ENCODE results near the gene GOLGA6A. TPM values are rescaled to one million over a fixed set of nuclear protein-coding genes. Genes with fewer than 3 reads are reported as not detected.

GOLGA6A gene
- total and polyA plus RNA-seq, 2 of the 13 experiments (the other 11 are each of a cell fraction or from before 2014, with no cell fraction given): 0.04 to 0.22 TPM

- H3K9ac ChIP-seq (ENCODE audit: insufficient read depth, low read depth, low read length): no peak overlapping the region
- POLR2A ChIA-PET: interaction anchor here (0.9 to 1.3 kb wide), 3 partner anchors 43 to 65 kb away, joined by 3 to 5 read pairs (median 4); partner anchors contain the start of gene PML
- H4K20me1 ChIP-seq (ENCODE audit: insufficient read depth, low read length): no peaks in the 10 kb centered on the region
- CTCF ChIA-PET (ENCODE audit: low intra/inter-chr PET ratio, low total read pairs): interaction anchor here (1.9 kb wide), 1 partner anchor 64 kb away, joined by 19 read pairs; no protein-coding TSS in a partner anchor
- H3K27me3 ChIP-seq (ENCODE audit: control insufficient read depth in 1 of 2, insufficient read depth in 2 of 2, low read length in 2 of 2): 0 out of 5 replicates have a peak, but pooled peaks cover 0 to 6% of the 10 kb centered on the region in 2 experiments
- BruUV-seq (replicated peaks): no TSS peak
- H3K36me3 ChIP-seq (replicated peaks in 1 of 2; ENCODE audit: control insufficient read depth in 1 of 2, insufficient read depth in 2 of 2, low read length in 2 of 2): peaks cover 3 to 16% of the 10 kb centered on the region in 2 experiments; a peak in 3 of 5 replicates
- DNase-seq (ENCODE audit: low spot score): no peak
- WGBS (ENCODE audit: low lambda C conversion rate): 83% methylated on average over 21 of the region's 21 CpGs
- no peak overlapping the region for H2AFZ ChIP-seq (ENCODE audit: low read length)
- H3K4me1 ChIP-seq (ENCODE audit: insufficient read depth, low read length): no peaks in the 10 kb centered on the region
- no peak for ATAC-seq
- no peaks in the 10 kb centered on the region for H3K9me3 ChIP-seq (ENCODE audit: low read length)
- H3K4me2 ChIP-seq (ENCODE audit: low read depth, low read length): no peak overlapping the region
- H3K27ac ChIP-seq (ENCODE audit: extremely low read length, insufficient read depth, low read length): no peak overlapping the region
- intact Hi-C loops (cut with micrococcal nuclease; ENCODE audit: unreplicated experiment): no loop called here
- no peak overlapping the region for H3K4me3 ChIP-seq (replicated peaks in 1 of 3; ENCODE audit: insufficient read depth in 1 of 3, low read depth in 2 of 3, low read length in 3 of 3)
- TF ChIP-seq ZNF280B (CRISPR knock-in tag; IDR thresholded peaks at IDR 0.05; ENCODE audit: borderline replicate concordance): no peak
- no peak for TF ChIP-seq PAF1 (CRISPR knock-in tag; IDR thresholded peaks at IDR 0.05)
- no peak for TF ChIP-seq TEAD2 (CRISPR knock-in tag; IDR thresholded peaks at IDR 0.05)
- TF ChIP-seq ZNF558 (CRISPR knock-in tag; IDR thresholded peaks at IDR 0.05; ENCODE audit: borderline replicate concordance): no peak
- TF ChIP-seq SP4 (CRISPR knock-in tag; IDR thresholded peaks at IDR 0.05): no peak
- TF ChIP-seq RBM22 (optimal IDR thresholded peaks at IDR 0.05; ENCODE audit: low read length): no peak
- no peak for TF ChIP-seq STAT5B (CRISPR knock-in tag; IDR thresholded peaks at IDR 0.05)
- no peak for TF ChIP-seq ZNF614 (CRISPR knock-in tag; IDR thresholded peaks at IDR 0.05; ENCODE audit: borderline replicate concordance)
- TF ChIP-seq REL (CRISPR knock-in tag; conservative IDR thresholded peaks at IDR 0.05): no peak
- TF ChIP-seq KDM3A (CRISPR knock-in tag; IDR thresholded peaks at IDR 0.05; ENCODE audit: low read depth): no peak
- TF ChIP-seq ZNF83 (CRISPR knock-in tag; IDR thresholded peaks at IDR 0.05; ENCODE audit: borderline replicate concordance): no peak
- no peak for TF ChIP-seq PTBP1 (IDR thresholded peaks at IDR 0.05; ENCODE audit: low read depth, low read length, poor library complexity, severe bottlenecking)
- no peak for TF ChIP-seq ZNF12 (CRISPR knock-in tag; IDR thresholded peaks at IDR 0.05)
- no peaks in the 10 kb centered on the region for H3K79me2 ChIP-seq (ENCODE audit: insufficient read depth, low read length)
- in situ Hi-C loops (cut with HindIII; ENCODE audit: extremely low pct_ligation_motif_present, low pct_unique_long_range_greater_than_20kb): loop anchor here (5.0 kb wide), 1 partner anchor 70 kb away; no protein-coding TSS in a partner anchor
- no peak for FAIRE-seq
These were observed 44.9 kb downstream of the GOLGA6A start for GRCh38 chr15:74037171-74038117.

All from HepG2 (cell line).